GM21737 (cell line): Measurements from ENCODE around the gene ADGRE2.
"Not testable (repeated sequence)": the region's sequence is repeated elsewhere in the genome, so short reads cannot be mapped to it uniquely, and the experiment has no call there.

Experiments
- ATAC-seq: cut with Tn5 transposase; IDR thresholded peaks from one replicate; pipeline ENCODE4 v1.9.1; 2021; ENCODE audit warnings: mild to moderate bottlenecking, moderate library complexity; ENCODE audit not compliant: unreplicated experiment

ADGRE2 gene

DNA sequence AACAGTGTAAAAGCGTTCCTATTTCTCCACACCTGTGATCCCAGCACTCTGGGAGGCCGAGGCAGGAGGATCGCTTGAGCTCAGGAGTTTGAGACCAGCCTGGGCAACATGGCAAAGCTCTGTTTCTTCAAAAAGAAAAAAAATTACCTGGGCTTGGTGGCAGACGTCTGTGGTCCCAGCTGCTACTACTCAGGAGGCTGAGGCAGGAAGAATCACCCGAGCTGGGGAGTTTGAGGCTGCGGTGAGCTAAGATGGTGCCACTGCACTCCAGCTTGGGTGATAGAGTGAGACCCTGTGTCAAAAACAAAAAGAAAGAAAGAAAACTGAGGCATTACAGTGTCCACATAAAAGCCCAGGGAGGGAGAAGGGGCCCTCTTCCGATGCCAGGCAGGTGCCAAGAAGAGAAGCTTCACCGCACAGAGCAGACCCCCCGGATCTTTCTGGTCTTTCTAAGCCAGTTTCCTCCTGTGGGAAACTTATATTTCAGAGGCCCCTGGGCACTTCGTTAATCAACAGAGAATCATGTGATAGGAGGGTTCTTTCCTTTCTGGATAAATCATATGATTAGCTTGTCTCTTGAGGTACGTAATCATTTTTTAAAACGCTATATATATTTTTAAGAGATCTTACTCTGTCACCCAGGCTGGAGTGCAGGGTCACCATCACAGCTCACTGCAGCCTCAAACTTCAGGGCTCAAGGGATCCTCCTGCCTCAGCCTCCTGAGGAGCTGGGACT is at the start of gene ADGRE2:
TSS of gene ADGRE2 (minus strand) at position 451 of the 736 bp plus-strand sequence. CDS start 1,804 bp downstream, outside the sequence.
- ATAC-seq = not testable (repeated sequence)

DNA sequence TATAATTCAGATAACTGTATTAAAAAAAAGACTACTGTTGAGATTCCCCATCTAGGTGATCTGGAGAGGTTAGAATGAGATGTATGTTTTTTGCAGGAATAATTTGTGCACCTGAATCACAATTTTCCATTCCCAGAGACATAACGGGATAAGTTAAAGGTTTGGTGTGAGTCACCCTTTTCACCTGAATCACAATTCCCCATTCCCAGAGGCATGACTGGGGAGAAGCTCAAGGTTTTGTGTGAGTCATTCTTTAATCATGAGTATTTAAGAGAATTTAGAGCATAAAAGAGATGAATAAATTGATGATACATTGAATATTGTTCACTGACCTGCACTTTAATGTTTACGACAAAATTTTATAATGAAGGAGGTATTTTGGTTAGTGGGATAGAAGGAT is 47.6 kb upstream of the ADGRE2 start:
- no peak for ATAC-seq

DNA sequence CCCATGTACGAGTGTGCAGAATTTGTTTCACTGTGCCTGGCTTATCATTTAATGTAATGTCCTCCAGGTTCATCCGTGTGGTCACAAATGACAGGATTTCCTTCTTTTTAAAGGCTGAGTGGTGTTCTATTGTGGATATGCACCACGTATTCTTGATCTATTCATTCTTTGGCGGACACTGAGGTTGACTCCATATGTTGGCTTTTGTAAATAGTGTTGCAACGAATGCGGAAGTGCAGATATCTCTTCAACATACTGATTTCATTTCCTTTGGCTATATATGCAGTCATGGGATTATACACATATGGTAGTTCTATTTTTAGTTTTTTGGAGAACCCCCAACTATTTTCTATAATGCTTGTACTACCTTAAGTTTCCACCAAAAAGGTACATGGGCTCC is 43.6 kb upstream of the ADGRE2 start:
- no peak for ATAC-seq

DNA sequence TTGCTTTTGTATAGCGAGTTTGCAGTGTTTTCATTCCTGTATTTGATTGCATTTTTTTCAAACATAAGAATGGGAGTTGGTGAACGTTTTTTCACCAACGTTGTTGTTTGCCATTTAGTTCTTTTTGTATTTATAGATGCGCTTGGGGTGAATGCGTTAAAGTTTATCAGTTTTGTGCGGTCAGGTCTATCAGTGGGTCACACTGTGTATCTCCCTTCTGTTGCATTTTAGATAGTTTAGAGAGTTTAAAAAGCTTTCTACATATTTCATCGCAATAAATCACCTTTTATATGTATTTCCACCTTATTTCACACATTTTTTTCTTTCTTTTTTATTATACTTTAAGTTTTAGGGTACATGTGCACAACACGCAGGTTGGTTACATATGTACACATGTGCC is 40.2 kb upstream of the ADGRE2 start:
- ATAC-seq = no peak

DNA sequence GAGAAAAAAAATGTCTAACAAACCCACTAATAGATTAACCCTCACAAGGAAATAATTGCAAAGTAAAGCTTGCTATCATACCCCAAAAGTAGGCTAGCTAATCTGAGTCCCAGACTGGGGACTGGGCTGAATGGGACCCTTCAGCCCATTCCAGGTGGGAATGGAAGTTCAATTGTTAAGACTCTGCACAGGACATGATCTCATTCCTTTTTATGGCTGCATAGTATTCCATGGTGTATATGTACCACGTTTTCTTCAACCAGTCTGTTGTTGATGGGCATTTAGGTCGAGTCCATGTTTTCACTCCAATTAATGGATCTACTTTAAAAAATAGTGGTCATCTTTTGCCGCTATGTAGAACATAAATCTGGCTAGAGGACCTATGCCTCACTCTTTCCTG is 38.7 kb upstream of the ADGRE2 start:
- no peak for ATAC-seq

DNA sequence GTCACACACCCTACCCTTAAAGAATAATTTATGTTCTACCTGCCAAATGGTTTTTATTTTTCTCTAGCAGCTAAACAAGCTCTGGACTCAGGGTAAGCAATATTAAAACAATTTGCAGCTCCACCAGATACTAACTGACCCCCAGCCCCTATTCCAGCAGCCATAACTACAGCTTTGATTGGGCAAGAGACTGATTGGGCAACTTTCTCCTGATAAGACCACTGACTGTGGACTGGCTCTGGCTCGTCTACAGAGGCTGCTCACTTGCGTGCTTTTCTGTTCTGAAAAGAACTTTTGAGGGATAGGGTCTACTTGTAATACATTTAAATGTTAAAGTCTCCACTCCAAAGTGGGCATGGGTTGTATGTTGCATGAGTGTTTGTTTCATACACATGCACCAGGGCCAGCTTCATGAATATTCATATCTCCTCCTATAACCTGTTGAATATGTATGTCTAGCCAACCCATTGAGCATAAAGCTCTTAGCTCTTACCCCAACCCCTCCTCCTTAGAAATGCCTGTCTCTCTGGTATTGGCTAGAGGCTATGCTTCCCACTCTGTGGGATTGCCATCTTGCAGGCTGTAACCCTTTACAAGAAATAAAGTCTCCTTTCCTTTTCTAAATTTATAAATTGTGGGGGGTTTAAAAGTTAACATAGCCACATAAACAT is 36.8 kb upstream of the ADGRE2 start:
- no peak for ATAC-seq

DNA sequence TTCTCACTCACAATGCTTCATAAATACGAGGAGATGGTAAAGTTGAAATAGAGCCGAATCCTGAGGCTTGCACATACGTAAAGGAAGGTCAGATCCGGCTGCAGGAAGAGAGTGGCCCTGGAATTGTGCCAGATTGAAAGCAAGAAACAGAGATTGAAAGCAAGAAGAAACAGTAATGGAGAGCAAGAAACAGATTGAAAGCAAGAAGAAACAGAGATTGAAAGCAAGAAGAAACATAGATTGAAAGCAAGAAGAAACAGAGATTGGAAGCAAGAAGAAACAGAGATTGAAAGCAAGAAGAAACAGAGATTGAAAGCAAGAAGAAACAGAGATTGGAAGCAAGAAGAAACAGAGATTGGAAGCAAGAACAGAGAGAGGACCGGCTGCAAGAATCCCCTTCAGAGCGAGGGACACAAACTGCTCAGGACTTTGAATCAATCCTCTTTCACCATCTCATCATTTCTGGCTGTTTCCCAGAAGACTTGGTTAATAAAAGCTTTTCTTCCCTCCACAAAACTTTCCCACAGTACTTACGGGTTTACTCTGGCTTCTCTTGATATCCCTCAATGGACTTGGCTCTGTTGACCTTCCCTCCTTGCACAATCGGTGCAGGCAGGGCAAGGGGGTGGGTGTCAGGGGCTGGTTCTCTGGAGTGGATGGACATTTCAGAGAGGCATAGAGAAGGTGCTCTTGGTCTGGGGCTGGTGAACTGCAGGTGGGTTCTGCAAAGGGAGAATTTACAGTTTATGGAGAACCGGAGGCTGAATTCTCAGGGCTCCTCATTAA is 31.1 kb upstream of the ADGRE2 start:
- ATAC-seq = no peak

DNA sequence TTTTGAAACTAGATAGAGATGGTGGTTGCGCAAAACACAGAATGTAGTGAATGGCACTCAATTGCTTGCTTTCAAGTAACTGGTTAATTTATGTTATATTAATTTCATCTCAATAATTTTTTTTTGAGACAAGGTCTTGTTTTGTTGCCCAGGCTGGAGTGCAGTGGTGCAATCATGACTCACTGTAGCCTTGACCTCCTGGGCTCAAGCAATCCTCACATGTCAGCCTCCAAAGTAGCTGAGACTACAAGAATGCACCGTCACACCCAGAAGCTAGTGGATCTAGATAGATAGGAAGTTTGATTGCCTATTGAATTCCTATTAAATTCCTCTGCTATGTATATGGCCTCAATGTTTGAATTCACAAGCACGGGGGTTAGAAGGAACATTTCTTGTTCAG is 26.4 kb upstream of the ADGRE2 start:
- ATAC-seq = no peak

DNA sequence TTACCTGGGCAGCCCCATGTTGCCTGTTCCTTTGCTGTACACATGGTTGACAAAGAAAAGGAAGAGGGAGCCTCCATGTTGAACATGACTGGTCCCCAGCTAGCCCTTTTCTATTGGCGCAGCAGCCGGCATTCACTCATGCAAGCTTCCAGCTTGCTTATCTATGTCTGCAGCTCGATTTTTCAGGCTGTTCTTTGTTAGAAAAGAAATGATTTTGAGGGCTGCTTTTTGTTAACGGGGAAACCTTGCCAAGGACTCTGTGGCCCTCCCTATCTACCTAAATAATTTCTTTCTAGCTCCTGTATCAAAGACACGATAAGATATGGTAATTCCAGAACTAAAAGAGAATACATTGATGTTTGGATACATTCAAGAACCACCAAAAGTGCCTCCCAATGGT is 20.4 kb upstream of the ADGRE2 start:
- ATAC-seq = no peak

DNA sequence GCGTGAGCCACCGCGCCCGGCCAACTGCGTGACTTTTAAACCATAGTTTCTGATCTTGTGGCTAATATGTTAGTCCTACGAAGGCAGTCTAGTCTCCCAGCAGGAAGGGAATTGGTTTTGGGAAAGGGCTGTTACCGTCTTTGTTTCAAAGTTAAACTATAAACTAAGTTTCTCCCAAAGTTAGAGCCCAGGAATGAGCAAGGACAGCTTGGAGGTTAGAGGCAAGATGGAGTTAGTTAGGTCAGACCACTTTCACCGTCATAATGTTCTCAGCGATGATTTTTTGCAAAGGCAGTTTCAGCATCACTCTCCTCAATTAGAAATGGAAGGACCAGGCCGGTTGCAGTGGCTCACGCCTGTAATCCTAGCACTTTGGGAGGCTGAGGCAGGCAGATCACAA is 17.7 kb upstream of the ADGRE2 start:
- ATAC-seq = no peak

DNA sequence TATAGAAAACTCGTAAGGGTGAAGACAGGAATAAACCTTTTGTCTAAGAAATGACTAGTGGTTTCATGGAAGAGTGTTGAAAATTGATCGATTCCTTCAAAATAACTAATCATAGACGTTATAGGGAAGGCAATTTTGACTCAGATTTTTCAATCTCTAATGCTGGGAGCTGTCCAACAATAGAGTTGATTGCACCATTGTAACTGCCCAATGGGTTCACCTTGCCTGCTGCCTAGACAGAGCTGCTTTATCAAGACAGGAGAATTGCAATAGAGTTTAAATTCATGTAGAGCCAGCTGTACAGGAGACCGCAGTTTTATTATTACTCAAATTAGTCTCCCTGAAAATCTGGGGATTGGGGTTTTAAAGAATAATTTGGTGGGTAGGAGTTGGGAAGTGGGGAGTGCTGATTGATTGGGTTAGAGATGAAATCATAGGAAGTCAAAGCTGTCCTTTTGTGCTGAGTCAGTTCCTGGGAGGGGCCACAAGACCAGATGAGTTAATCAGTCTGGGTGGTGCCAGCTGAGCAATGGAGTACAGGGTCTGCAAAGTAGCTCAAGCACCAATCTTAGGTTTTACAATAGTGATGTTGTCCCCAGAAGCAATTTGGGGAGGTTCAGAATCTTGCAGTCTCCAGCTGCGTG is 16.8 kb upstream of the ADGRE2 start:
- ATAC-seq = no peak

DNA sequence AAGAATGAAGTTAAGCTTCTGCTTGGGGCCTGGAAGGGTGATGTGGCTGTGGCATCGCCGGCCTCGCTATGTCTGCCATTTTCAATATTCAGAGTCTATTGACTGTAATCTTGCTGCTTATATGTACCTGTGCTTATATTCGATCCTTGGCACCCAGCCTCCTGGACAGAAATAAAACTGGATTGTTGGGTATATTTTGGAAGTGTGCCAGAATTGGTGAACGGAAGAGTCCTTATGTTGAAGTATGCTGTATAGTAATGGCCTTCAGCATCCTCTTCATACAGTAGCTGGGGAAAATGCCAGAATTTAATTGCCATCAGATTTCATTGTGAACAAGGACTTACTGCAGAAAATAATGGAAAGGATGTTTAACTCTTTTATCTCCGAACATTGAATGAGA is 13.9 kb upstream of the ADGRE2 start:
- ATAC-seq = not testable (repeated sequence)

DNA sequence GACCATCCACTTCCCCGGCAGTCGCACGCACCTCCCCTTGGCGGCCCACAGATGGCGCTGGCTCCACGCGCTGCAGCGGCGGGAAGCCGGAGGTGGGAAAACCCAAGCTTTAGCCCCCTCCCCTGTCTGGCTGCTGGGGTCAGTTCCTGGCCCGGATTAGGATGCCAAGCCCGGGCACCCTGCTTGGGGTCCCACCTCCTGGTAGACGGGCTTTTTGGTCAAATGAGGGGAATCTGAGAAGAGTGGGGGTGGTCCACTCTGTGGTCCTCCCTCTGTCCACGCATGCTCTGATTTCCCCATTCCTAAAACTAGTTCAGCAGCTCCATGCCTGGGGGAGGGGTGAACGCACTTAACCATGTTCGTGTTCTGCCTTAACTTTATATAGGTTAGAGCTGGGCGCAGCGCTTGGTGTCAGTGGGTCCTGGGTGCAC is 8.1 kb upstream of the ADGRE2 start:
- no peak for ATAC-seq

DNA sequence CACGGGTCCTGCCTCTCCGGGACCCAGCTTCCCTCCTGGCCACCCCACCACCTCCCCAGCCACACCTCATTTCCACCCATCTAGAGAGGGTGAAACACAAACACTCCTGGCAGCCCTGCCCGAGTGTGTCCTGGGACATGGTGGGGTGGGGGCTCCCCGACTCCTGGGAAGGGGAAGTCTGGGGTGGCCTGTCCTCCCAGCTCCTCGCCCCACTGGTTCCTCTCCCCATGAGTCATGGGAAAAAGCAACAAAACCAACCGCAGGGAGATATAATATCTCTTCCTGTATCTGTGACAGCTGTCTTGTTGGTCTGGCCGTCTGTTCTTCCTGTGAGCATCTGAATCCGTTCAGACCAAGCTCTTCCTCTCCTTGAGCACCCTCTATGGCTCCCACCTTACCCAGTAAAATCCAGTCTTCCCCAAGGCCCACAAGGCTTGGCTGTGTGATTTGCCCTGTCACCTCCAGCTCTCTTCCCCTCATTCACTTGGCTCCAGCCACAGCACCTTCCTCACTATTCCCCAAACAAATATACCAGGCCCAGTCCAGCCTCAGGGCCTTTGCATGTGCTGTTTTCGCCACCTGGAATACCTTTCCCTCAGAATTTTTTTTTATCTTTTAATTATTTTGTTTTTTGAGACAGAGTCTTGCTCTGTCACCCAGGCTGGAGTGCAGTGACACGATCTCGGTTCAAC is 6.9 kb upstream of the ADGRE2 start:
- ATAC-seq = peak; percentile 39

DNA sequence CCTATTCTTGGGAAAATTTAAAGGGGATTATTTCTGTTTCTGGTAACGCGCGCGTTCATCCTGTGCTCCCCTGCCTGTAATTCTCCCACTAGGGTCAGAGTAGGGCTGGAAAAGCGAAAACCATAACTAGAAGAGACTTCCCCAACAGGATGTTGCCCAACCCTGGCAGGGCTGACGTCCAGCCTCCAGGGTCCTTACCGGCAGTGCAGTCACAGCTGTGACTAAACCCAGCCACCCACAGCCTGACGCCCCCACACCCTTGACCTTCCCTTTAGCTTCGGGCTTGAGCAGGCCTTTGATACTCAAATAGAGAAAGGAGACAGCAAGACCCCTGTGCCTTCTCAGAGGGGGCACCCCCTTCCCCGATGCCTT is 6.4 kb upstream of the ADGRE2 start:
- peak; percentile 50 for ATAC-seq

DNA sequence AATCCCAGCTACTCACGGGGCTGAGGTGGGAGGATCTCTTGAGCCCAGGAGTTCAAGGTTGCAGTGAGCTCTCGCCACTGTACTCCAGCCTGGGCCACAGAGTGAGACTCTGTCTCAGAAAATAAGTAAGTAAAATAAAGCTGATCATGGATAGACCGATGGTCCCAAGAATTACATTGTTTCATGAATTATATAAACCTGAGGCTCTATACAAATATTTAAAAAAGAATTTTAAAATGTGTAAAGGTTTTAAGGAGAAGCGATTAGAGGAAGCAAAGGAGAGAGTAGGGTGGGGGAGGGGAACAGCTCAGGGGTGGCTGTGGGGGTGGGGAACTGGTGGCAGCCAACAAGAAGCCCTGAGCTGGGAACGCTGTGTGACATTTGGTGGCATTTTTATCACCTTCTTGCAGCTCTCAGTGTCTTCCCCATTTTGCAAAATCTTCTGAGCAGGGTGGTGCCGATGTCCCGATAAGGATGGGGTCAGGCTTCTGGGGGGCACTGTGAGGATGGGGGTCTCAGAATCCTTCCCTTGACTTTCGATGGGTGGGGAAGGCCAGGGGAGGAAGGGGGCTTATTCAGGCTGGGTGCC is 5.1 kb upstream of the ADGRE2 start:
- ATAC-seq = not testable (repeated sequence)

DNA sequence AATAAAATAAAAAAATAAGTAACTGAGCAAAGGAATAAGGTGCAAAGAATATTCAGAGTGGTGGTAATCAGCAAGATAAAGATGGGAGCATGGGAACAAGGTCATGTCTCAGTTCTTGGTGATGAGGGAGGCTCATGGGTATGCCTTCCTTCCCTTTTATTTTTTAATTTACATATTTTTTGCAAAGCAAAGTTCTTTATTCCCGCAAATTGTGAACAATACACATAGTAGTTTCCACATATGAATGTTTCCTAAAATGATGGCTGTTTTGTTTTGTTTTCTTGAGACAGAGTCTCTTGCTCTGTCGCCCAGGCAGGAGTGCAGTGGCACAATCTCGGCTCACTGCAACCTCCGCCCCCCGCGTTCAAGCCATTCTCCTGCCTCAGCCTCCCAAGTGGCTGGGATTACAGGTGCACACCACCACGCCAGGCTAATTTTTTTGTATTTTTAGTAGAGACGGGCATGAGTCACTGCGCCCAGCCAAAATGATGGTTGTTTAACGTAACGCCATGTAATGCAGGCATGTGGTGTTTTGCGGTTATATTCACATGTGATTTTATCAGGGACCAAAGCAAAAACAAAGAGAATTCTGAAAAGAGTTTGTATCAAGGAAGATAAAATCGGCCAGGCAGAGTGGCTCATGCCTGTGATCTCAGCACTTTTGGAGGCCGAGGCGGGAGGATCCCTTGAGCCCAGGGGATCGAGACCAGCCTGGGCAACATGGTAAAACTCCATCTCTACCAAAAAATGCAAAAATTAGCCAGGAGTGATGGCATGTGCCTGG is 4.5 kb upstream of the ADGRE2 start:
- no peak for ATAC-seq

DNA sequence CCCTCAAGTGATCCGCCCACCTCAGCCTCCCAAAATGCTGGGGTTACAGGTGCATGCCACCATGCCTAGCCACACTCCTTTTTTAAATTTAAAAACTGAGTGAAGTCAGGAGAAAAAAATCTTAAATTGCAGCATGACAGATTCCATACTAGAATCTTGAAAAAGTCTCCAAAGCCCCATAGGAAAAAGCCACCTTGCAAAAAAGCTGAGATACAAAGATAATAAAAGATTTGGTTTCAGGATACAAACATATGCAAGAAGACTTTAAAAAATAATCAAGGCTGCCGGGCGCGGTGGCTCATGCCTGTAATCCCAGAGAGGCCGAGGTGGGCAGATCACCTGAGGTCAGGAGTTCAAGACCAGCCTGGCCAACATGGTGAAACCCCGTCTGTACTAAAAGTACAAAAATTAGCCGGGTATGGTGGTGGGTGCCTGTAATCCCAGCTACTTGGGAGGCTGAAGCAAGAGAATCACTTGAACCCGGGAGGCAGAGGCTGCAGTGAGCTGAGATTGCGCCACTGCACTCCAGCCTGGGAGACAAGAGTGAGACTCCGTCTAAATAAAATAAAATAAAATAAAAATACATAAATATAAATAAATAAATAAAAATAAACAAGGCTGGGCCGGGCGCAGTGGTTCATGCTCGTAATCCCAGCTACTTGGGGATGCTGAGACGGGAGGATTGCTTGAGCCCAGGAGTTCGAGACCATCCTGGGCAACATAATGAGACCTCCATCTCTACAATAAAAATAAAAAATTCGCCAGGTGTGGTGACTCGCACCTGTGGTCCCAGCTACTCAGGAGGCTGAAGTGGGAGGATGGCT is 3.6 kb upstream of the ADGRE2 start:
- not testable (repeated sequence) for ATAC-seq
